HepG2 (cell line): ENCODE measurements around the gene EGR2. TPM values are rescaled to one million over a fixed set of nuclear protein-coding genes. Genes with fewer than 3 reads are reported as not detected.

Source experiments
- ATAC-seq: fragments of 200-7000 bp; cut with Tn5 transposase; 3 replicates; pipeline ENCODE4 v1.9.1; 2020; ENCODE audit warnings: mild to moderate bottlenecking, moderate library complexity
- BruUV-seq: library from RNA; stranded (reverse); fragments of 400-500 nt; replicated peaks from 2 replicates; lab custom pipeline; 2021; lab: Mats Ljungman, UMichigan
- CTCF ChIA-PET: fragments of 300-600 bp; formaldehyde crosslinking; extraction: SDS; loops from one replicate; lab custom pipeline; 2021; ENCODE audit warnings: low total read pairs, inconsistent platforms, low intra/inter-chr PET ratio; lab: Yijun Ruan, JAX
- POLR2A ChIA-PET: fragments of 350-600 bp; sonication (Branson Sonifier 250); formaldehyde crosslinking; loops from one replicate; lab custom pipeline; 2020; ENCODE audit warnings: antibody characterized with exemption, inconsistent platforms; lab: Yijun Ruan, JAX
- DNase-seq: peaks from one replicate; pipeline ENCODE4 v3.0.0-alpha.2; 2015; ENCODE audit warnings: low spot score
- FAIRE-seq: peaks from 3 replicates; lab custom pipeline; 2011; peaks lifted over from hg19 to GRCh38; lab: Jason Lieb, UNC
- H2AFZ ChIP-seq: one replicate; pipeline ENCODE4 v1.6.1; 2011; ENCODE audit warnings: low read length, inconsistent platforms
- H3K27ac ChIP-seq: fragments of 300-600 bp; 3 replicates; pipeline ENCODE4 v1.8.0; 2011; ENCODE audit warnings: mixed run types, mild to moderate bottlenecking, mixed read lengths, low read length, inconsistent platforms; ENCODE audit not compliant: insufficient read depth; ENCODE audit errors: extremely low read length
- H3K27me3 ChIP-seq, 2 experiments: fragments of 200-600 bp in 1 of 2; 2 replicates in 1 of 2; 3 replicates in 1 of 2; pipeline versions ENCODE4 v1.6.0 to v1.8.0; 2011; ENCODE audit warnings: low read length in 2 of 2, mild to moderate bottlenecking in 2 of 2, moderate library complexity in 2 of 2, inconsistent platforms in 1 of 2; ENCODE audit not compliant: insufficient read depth in 2 of 2, control insufficient read depth in 1 of 2
- H3K36me3 ChIP-seq, 2 experiments: fragments of 200-600 bp in 1 of 2; replicated peaks in 1 of 2; 2 replicates in 1 of 2; 3 replicates in 1 of 2; pipeline versions ENCODE4 v1.5.1 to v1.8.0; 2011; ENCODE audit warnings: low read length in 2 of 2, inconsistent platforms in 1 of 2; ENCODE audit not compliant: insufficient read depth in 2 of 2, control insufficient read depth in 1 of 2
- H3K4me1 ChIP-seq: 2 replicates; pipeline ENCODE4 v1.5.1; 2012; ENCODE audit warnings: low read length, inconsistent platforms; ENCODE audit not compliant: insufficient read depth
- H3K4me2 ChIP-seq: 2 replicates; pipeline ENCODE4 v1.6.0; 2011; ENCODE audit warnings: low read depth, low read length, inconsistent platforms
- H3K4me3 ChIP-seq, 3 experiments: fragments of 200-600 bp in 1 of 3; sonication (generic), shearing (Covaris generic) in 1 of 3; replicated peaks in 1 of 3; 2 replicates each; pipeline ENCODE4 v1.5.1; 2011 to 2016; ENCODE audit warnings: low read length in 3 of 3, inconsistent platforms in 2 of 3, low read depth in 2 of 3, mild to moderate bottlenecking in 2 of 3, control low read depth in 1 of 3, mixed read lengths in 1 of 3; ENCODE audit not compliant: insufficient read depth in 1 of 3
- H3K79me2 ChIP-seq: one replicate; pipeline ENCODE4 v1.6.1; 2011; ENCODE audit warnings: low read length, inconsistent platforms; ENCODE audit not compliant: insufficient read depth
- H3K9ac ChIP-seq: 2 replicates; pipeline ENCODE4 v1.6.0; 2011; ENCODE audit warnings: mild to moderate bottlenecking, low read depth, low read length, inconsistent platforms; ENCODE audit not compliant: insufficient read depth
- H3K9me3 ChIP-seq: 2 replicates; pipeline ENCODE4 v1.5.1; 2012; ENCODE audit warnings: mild to moderate bottlenecking, low read length
- H4K20me1 ChIP-seq: 2 replicates; pipeline ENCODE4 v1.6.0; 2011; ENCODE audit warnings: inconsistent platforms, mild to moderate bottlenecking, low read length, moderate library complexity; ENCODE audit not compliant: insufficient read depth
- RBAK ChIP-seq: sonication (generic); formaldehyde crosslinking; IDR thresholded peaks from 2 replicates; pipeline ENCODE4 v1.5.1; 2020; ENCODE audit warnings: mild to moderate bottlenecking, missing genetic modification reagents
- ZNF230 ChIP-seq: sonication (generic); formaldehyde crosslinking; IDR thresholded peaks from 2 replicates; pipeline ENCODE4 v1.4.0; 2020; ENCODE audit warnings: mild to moderate bottlenecking, missing genetic modification reagents
- ZNF552 ChIP-seq: sonication (generic); formaldehyde crosslinking; IDR thresholded peaks from 2 replicates; pipeline ENCODE4 v1.9.0; 2022; ENCODE audit warnings: missing genetic modification reagents, mild to moderate bottlenecking, borderline replicate concordance
- ZNF883 ChIP-seq: sonication (generic); formaldehyde crosslinking; IDR thresholded peaks from 2 replicates; pipeline ENCODE4 v1.5.1; 2020; ENCODE audit warnings: mild to moderate bottlenecking, missing genetic modification reagents; ENCODE audit errors: not compliant biosample characterization
- ZSCAN29 ChIP-seq: sonication (generic); formaldehyde crosslinking; conservative IDR thresholded peaks from 2 replicates; pipeline ENCODE4 v1.4.0; 2020; ENCODE audit warnings: mild to moderate bottlenecking, missing genetic modification reagents
- WGBS: methylation state at CpG from one replicate; pipeline ENCODE4 v1.1.6; 2017; ENCODE audit warnings: low lambda C conversion rate; 5-methylcytosine and 5-hydroxymethylcytosine counted together
- in situ Hi-C: cut with HindIII; loops from 2 replicates; pipeline ENCODE4 v1.10.0; 2017; ENCODE audit warnings: low pct_unique_long_range_greater_than_20kb; ENCODE audit not compliant: extremely low pct_ligation_motif_present
- intact Hi-C: fragments of 100-400 bp; cut with micrococcal nuclease; formaldehyde crosslinking; loops from one replicate; pipeline ENCODE4 v1.10.0; 2022; ENCODE audit not compliant: unreplicated experiment
- polyA plus RNA-seq, 8 experiments: library from polyadenylated mRNA; depleted of rRNA in 3 of 8; stranded (reverse) in 7 of 8; unstranded in 1 of 8; fragments of >200 nt; fragmentation: Illumina TruSeq in 4 of 8; extraction: Trizol in 4 of 8; gene quantifications; 2 replicates each; pipeline versions ENCODE4 v1.2.1 to v1.2.3, GENCODE V29; 2011 to 2016; ENCODE audit warnings: low read depth in 4 of 8, missing spikeins in 1 of 8, mixed read lengths in 1 of 8; ENCODE audit not compliant: insufficient read depth in 1 of 8
- total RNA-seq, 5 experiments: library from RNA; depleted of rRNA; stranded (reverse); fragments of >200 nt; fragmentation: Illumina TruSeq; extraction: Trizol; gene quantifications; 2 replicates each; pipeline ENCODE4 v1.2.3, GENCODE V29; 2016; ENCODE audit warnings: low read depth in 1 of 5
- TF ChIP-seq, protein P1 (sequence below): sonication (generic); formaldehyde crosslinking; IDR thresholded peaks from 2 replicates; pipeline ENCODE4 v1.4.0; 2020; ENCODE audit warnings: missing genetic modification reagents

The EGR2 gene
- total and polyA plus RNA-seq, 2 of the 13 experiments (the other 11 are each of a cell fraction or from before 2014, with no cell fraction given), result 0.11 to 0.15 TPM

DNA sequence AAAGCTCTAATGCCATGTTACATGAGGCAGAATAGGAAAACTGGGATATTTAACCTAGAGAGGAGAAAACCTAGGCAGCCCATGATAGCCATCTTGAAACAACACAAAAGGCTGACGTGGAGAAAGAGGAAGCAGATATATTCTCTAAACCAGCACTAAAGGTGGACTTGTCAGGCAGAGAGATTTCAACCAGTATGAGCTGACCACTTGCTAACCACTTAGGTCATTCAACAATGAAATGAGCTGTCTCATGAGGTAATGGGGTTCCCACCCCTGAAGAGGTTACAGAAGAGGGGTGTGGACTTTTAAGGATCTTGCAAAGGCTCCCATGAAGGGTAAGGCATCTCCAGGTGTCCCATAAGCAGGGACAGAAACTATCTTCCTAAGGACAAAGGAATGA lies 26.8 kb upstream of the EGR2 start:
- no peak overlapping the region for H3K27ac ChIP-seq
- ATAC-seq (no peak), FAIRE-seq (no peak), DNase-seq (no peak)
- no TSS peak for BruUV-seq
- H3K27me3 ChIP-seq, result no peaks in the 10 kb centered on the region
- no peak overlapping the region for H3K4me3 ChIP-seq
- ChIA-PET CTCF (no interaction called here), POLR2A (no interaction called here)
- H3K9me3 ChIP-seq, result no peaks in the 10 kb centered on the region
- intact Hi-C loops, result no loop called here
- no peak overlapping the region for H3K4me2 ChIP-seq
- H3K79me2 ChIP-seq, result no peaks in the 10 kb centered on the region
- no peaks in the 10 kb centered on the region for H4K20me1 ChIP-seq
- TF ChIP-seq ZSCAN29 (no peak), ZNF552 (no peak), RBAK (CRISPR knock-in tag) (no peak), ZNF883 (CRISPR knock-in tag) (no peak), ZNF230 (CRISPR knock-in tag) (no peak)
- TF ChIP-seq, protein P1, sequence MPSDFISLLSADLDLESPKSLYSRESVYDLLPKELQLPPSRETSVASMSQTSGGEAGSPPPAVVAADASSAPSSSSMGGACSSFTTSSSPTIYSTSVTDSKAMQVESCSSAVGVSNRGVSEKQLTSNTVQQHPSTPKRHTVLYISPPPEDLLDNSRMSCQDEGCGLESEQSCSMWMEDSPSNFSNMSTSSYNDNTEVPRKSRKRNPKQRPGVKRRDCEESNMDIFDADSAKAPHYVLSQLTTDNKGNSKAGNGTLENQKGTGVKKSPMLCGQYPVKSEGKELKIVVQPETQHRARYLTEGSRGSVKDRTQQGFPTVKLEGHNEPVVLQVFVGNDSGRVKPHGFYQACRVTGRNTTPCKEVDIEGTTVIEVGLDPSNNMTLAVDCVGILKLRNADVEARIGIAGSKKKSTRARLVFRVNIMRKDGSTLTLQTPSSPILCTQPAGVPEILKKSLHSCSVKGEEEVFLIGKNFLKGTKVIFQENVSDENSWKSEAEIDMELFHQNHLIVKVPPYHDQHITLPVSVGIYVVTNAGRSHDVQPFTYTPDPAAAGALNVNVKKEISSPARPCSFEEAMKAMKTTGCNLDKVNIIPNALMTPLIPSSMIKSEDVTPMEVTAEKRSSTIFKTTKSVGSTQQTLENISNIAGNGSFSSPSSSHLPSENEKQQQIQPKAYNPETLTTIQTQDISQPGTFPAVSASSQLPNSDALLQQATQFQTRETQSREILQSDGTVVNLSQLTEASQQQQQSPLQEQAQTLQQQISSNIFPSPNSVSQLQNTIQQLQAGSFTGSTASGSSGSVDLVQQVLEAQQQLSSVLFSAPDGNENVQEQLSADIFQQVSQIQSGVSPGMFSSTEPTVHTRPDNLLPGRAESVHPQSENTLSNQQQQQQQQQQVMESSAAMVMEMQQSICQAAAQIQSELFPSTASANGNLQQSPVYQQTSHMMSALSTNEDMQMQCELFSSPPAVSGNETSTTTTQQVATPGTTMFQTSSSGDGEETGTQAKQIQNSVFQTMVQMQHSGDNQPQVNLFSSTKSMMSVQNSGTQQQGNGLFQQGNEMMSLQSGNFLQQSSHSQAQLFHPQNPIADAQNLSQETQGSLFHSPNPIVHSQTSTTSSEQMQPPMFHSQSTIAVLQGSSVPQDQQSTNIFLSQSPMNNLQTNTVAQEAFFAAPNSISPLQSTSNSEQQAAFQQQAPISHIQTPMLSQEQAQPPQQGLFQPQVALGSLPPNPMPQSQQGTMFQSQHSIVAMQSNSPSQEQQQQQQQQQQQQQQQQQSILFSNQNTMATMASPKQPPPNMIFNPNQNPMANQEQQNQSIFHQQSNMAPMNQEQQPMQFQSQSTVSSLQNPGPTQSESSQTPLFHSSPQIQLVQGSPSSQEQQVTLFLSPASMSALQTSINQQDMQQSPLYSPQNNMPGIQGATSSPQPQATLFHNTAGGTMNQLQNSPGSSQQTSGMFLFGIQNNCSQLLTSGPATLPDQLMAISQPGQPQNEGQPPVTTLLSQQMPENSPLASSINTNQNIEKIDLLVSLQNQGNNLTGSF (CRISPR knock-in tag), result no peak
- H2AFZ ChIP-seq, result no peak overlapping the region
- WGBS, result 6% methylated on average over 1 of the region's 1 CpG
- in situ Hi-C loops, result no loop called here
- no peaks in the 10 kb centered on the region for H3K36me3 ChIP-seq
- H3K4me1 ChIP-seq, result no peaks in the 10 kb centered on the region
- H3K9ac ChIP-seq, result no peak overlapping the region
